Measurements from ENCODE around the gene UBAC1.
"Not testable (repeated sequence)": the region's sequence is repeated elsewhere in the genome, so short reads cannot be mapped to it uniquely, and the experiment has no call there.

The UBAC1 gene

DNA sequence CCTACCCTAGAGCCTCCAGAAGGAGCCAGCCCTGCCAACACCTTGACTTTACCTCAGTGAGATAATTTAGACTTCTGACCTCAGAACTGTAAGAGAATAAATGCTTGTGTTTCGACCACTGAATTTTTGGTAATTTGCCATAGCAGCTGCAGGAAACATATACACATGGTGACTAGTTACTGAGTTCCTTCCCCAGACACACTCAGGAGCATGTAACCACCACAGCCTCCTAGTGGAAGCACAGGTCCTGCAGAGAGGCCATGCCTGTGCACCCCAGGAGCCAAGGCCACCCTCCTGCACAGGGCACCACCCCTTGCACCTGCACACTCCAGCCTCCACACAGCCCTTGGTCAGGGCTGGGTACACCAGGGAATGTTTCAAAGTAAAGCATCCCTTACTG lies 46.3 kb downstream of the UBAC1 start:
- no peak for DNase-seq

GRCh38 chr9:135911233-135911632 lies 49.9 kb downstream of the UBAC1 start:
- DNase-seq: not testable (repeated sequence)

DNA sequence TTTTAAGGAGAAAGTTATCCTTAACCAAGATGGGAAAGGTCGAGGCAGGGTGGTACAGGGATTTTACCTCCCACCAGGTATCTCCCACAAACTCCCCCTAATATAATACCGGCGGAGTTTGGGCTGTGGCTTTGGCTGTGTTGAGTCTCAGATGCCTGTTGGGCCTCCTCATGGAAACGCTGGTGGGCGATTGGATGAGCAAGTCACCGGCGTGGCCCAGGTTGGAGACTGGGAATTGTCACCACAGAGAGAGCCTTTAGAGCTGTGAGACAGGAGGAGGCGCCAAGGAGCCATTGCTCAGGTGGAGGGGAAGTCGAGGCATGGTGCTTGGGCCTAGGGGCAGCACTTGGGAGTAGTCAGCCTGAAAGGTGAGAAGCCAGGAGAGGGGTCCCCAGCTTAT lies 50.4 kb downstream of the UBAC1 start:
- DNase-seq: no peak

DNA sequence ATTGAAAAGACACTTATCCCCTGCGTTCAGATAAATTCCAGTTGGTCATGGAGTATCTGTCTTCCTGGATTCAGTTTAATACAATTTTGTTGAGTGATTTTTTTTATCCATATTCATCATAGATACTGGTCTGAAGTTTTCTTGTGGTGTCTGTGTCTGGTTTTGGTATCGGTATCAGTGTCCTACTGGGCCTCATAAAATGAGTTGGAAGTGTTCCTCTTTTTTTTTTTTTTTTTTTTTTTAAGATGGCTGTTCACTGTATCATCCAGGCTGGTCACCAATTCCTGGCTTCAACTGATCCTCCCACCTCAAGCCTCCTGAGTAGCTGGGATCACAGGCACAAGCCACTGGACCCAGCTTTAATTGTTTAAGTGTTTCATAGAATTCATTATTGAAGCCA lies 51.0 kb downstream of the UBAC1 start:
- DNase-seq: no peak

DNA sequence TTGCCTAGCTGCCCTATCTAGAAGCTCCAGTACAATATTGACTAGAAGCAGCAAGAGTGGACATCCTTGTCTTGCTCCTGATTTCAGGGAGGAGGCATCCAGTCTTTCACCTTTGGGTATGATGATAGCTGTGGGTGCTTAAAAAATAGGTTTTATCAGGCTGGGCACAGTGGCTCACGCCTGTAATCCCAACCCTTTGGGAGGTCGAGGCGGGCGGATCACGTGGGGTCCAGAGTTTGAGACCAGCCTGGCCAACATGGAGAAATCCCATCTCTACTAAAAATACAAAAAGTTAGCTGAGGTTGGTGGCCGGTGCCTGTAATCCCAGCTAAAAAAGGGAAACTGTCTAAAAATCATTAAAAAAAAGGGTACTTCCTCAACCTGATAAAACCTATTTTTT lies 51.8 kb downstream of the UBAC1 start:
- no peak for DNase-seq

DNA sequence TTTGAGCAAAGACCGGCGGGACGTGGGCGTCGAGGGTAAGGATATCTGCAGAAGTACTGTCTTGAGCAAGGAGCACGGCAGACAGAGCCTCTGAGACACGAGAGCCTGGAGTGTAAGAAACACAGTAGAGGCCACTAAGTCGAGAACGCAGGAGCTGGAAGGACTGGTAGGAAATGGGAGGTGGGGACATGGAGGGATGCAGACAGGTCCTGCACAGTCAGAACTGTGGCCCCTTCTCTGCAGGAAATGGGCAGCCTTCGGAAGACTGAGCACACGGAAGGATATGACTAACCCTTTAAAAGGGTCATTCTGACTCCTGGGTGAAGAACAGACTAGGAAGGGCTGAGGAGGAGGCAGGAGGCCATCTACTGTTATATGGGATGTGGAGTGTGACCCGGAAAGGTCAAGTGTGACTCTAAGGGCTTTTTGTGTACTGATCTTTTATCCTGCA lies 52.4 kb downstream of the UBAC1 start:
- no peak for DNase-seq

- DNase-seq: no peak
Observed at GRCh38 chr9:135908093-135908753, 53.0 kb downstream of the UBAC1 start.

- peak; percentile 66 to 89 for DNase-seq
Observed at GRCh38 chr9:135907431-135908092, 53.6 kb downstream of the UBAC1 start, which contains the start of gene CAMSAP1. Gene CAMSAP1 (minus strand): TSS chr9:135907546. CDS start chr9:135907159, 387 bp downstream.

DNA sequence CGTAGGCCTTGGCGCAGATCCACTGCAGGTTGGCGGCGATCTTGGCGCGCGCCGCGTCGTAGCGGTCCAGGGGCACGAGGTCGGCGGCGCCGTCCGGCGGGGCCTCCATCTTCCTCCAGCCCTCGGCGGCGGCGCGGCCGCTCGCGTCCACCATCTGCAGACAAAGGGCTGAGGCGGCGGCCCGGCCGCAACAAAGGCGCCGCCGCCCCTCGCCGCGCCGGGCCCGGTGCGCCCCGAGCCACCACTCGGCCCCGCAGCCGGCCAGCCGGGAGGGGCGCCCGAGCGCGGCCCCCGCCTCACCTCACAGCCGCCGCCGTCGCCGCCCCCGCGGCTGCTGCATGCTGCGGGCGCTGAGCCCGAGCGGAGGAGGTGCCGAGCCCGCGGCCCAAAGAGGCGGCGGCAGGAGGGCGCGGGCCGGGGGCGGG lies 54.2 kb downstream of the UBAC1 start:
- DNase-seq: no peak

- peak in 1 of 2 experiments; percentile 41 for DNase-seq
Observed at GRCh38 chr9:135906291-135907005, 54.7 kb downstream of the UBAC1 start.

GRCh38 chr9:135905380-135906258 lies 55.6 kb downstream of the UBAC1 start:
- no peak for DNase-seq

GRCh38 chr9:135903786-135904520 lies 57.2 kb downstream of the UBAC1 start:
- no peak for DNase-seq

DNA sequence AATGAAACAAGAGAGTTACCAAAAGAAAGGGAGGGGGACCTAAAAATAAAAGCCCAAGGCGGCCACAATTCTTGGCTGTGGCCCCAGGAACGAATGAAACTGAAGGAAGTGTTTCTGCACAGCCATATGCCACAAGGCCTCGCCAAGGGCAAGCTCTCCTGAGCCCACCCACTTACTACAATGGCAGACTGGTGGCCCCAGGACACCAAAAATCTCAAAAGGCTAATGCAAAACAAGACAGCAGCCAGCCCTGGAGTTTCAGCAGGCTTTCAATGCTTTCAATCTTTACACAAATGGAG lies 57.9 kb downstream of the UBAC1 start:
- no peak for DNase-seq

GRCh38 chr9:135902655-135903357 lies 58.4 kb downstream of the UBAC1 start:
- no peak for DNase-seq

GRCh38 chr9:135901826-135902225 lies 59.3 kb downstream of the UBAC1 start:
- no peak for DNase-seq

DNA sequence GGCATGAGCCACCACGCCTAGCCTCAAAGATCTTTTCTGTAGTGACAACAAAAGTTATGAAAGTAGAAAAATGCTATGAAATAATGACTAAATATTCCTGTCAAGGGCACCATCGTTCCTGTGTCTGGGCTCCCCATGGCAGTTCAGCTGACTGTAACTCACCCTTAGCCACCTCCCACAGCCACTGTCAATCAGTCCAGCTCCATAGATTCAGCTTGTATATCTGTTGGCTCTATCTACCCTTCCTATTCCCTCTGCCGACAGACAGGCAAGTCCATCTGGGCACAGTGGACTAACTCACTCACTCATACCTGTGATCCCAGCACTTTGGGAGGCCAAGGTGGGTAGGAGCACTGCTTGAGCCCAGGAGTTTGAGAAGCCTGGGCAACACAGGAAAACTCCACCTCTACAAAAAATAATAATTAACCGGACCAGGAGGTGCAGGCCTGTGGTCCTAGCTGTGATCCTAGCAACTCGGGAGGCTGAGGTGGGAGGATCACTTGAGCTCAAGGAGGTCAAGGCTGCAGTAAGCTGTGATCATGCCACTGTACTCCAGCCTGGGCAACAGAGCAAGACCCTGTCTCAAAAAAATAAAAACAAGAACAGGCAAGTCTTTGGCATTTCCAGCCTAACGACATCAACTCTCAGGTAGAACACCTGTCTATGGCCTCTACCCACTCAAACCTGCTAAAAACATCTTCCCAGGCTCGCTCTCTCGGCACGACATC lies 60.0 kb downstream of the UBAC1 start:
- no peak for DNase-seq

DNA sequence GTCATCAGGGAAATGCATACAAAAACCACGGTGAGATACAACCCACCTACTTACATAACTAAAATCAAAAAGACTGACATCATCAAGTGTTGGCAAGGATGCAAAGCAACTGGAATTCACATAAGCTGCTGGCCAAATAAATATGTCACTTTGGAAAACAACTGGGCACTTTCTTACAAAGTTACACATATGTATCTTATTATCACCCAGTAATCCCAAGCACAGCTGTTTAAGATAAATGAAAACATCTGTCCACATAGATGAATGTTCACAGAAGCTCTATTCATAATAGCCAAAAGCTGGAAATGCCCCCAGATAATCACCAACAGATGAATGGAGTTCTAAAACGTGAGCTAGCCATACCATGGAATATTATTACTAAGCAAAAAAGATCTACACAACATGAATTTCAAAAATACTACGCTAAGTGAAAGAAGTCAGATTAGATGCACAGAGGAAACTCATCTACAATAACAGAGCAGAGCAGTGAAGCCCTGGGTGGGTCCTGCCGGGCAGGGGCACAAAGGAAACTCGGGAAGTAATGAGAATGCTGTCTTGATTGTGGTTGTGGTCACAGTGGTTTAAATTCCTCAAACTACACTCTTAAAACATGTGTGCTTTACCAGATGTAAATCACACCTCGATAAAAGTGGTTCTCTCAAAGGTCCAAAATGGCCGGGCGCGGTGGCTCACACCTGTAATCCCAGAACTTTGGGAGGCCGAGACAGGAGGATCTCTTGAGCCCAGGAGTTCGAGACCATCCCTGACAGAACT lies 62.4 kb downstream of the UBAC1 start:
- no peak for DNase-seq

DNA sequence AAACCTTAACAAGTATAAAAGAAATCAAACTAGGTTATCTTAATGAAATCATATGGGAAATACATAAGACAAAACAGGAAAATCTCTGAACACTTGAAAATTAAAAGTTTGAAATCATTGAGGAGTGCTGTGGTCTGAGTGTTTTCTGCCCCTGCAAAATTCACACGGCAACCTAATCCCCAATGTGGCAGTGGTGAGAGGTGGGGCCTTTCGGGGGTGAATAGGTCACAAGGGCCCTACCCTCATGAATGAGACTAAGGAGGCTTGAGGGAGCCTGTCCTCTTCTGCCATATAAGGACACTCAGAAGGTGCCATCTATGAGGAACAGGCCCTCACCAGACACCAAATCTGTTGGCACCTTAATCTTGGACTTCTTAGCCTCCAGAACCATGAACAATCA lies 64.5 kb downstream of the UBAC1 start:
- no peak for DNase-seq

DNA sequence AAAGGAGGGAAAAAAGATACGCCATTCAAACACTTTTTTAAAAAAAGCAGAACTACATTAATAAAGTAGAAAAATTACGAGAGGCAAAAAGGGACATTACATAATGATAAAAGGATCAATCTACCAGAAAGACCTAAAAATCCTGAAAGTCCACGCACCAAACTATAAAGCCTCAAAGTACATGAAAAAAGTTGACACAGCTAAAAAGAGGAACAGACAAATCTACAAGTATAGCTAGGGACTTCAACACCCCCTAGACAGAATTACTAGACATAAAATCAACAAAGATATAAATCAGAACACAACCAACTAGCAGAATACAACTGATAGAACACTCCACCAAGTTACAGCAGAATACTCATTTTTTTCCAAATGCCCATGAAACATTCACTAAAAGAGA lies 65.0 kb downstream of the UBAC1 start:
- no peak for DNase-seq

DNA sequence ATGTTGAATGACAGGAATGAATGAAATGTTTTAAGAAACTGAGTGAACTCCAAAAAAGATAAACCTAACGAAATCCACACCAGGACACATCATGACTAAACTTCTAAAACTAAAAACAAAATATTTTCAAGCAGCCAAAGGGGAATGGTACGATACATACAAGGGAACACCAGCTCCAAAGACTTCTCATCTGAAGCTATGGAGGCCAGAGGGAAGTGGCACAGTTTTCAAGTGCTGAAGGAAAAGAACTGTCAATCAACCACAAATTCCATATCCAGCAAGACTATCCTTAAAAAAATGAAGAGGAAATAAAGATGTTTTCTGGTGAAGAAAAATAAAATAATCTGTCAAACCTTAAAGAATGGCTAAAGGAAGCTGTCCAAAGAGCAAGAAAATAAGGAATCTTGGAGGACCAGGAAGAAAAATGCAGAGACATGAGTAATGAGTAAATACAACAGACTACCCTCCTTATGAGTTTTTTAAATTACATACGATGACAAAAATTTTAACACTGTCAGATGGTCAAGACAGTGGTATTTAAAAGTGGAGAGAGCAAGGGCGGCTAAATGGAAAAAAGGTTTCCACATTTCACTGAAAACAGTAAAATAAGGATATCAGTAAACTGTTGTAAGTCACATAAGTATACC lies 65.8 kb downstream of the UBAC1 start:
- no peak for DNase-seq
